ENCODE data around the gene CFAP100.

The CFAP100 gene

DNA sequence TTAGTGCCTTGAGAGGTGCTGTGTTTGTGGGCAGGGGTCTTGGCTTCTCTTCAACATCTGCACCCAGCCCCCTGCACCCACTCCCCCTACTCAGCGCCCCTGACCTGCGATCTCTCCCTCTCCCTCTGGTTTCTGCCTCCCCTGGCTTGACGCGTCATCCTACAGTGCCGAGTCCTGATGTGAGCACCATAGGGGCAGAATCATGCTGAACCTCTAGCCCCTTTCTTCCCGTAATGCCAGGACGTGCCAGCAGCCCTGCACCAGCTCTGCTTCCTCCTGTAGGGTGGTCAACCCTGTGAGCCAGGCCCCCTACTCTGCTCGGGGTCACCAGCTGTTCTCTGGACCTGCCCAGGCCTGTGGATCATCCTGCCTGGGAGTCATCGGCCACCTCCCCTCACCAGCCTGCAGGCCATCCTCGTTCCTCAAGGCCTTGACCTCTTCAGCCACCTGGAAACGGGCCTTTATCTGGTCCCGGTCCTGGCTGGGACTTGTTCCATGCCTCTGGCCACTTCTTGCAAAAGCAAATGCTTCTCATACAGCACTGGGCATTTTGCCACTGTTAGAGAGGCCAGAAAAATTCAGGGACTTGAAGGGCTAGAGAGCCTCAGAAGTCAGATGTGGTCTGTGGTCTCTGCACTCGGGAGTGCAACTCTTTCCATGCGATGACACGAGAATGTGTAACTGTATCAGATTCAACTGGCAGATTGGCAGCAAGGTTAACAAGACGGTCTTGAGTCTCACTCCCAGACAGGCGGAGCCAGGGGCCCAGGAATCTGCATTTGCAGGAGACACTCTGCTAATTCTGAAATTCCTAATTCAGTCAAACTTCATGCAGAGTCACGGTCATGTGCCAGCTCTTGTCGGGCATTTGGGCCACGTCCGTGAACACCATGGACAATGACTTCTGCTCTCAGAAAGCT, 20.8 kb upstream of the CFAP100 start:
- no peak for DNase-seq (ENCODE audit: low read depth in 2 of 2)

DNA sequence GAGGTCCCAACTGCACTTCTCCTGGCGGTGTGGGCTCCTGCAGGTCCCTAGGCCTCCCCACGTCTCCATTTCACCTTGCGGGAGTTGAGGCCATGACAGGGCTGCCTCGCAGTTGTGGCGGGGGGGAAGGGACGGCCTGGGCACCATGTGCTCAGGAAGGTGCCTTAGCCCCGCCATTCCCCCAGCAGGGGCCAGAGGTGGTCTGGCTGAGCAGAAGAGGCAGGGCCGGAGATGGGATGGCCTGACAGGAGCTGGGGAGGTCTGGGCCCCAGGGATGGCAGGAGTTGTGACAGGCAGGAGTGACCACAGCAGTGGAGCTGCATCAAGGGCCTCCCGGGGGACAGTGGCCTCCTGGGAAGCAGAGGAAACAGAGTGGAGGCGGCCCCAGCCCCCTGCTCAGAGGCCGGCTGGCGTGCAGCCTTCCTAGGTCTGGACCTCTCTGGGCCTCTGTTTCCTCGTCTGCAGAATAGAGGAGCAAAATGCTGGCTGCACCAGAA, 18.8 kb upstream of the CFAP100 start:
- no peak for DNase-seq (ENCODE audit: low read depth in 2 of 2)

DNA sequence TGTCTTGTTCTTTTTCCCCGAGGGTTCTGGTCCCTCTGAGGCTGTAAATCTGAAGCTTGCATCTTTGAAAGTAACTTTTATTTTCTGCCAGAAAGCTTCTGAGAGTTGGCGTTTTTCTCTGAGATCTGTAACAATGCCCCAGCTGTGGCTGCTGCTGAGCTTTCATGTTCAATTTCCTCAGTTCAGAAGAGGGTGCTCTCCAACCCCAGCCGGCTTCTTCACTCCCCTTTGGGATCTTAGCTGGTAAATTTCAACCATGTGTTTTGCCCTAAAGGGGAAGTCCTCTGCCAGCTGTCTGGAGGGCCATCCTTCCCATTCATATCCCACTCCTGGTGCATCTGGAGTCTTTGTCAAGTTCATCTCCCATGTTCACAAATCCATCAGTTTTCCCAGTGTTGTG, 18.3 kb upstream of the CFAP100 start:
- DNase-seq (ENCODE audit: low read depth in 2 of 2), result no peak

DNA sequence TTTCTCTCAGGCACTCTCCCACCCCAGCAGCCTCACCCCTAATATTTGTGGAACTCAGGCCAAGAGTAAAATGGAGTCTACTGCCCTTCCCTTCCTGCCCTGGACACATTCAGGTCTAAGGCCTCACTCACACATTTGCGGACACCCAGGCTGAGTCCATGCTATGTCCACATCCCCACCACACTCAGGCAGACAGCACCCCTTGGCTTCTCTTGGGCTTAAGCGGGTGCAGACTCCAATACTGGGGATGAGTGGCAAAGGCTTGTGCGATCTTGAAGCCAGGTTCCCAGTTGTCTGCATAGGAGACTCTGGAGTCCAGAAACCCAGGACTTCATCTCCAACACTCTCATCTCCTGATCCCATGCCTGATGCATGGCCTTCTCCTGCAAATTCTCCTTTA, 17.5 kb upstream of the CFAP100 start:
- no peak for DNase-seq (ENCODE audit: low read depth in 2 of 2)

DNA sequence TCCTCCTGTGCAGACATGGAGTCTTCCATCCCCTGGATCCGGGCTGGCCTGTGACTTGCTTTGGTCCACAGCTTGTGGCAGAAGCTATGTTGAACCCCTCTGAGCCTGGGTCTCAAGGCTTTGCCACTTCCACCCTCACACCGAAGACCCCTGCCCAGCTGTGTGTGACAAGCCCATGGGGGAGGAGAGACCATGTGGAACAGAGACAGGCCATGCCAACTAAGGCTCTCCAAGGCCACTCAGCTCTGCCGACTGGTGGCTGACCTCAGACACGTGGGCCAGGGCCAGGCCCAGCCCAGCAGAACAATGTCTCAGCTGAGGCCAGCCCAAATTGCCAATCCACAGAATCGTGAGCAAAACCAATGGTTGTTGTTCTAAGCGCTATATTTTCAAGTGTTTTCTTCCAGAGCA, 16.4 kb upstream of the CFAP100 start:
- no peak for DNase-seq (ENCODE audit: low read depth in 2 of 2)

DNA sequence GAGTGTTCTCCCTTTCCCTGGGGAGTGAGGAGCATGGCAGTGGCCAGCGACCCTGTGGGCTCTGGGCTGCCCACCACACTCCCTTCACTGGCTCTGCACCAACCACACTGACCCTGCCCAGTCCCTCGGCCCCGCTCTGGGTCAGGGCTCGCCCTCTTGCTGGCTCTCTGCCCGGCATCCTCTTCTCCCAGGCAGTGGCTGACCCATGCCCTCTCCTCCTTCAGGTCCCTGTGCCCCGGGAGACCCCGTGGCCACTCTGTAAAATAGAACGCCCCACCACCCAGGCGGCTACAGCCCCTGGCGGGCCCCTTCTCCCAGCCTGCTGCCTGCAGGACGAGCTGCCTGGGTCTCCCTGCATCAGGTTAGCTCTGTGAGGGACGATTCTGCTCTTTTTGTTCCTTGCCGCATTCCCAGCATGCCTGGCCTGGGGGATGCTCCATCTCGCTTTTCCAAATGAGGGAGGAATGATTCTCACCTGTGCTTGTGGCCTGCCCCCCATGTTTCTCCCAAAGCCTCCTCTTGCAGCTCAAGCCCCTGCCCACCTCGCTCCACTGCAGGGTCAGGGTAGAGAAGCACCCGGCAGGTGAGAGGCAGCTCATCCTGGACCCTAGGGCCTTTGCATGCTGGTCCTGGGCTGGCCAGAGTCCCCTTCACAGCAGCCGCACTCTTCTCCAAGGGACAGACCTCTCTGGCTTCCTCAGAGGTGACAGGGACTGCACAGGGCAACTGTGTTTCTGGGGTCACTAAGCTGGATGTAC, 14.5 kb upstream of the CFAP100 start:
- no peak for DNase-seq (ENCODE audit: low read depth in 2 of 2)

DNA sequence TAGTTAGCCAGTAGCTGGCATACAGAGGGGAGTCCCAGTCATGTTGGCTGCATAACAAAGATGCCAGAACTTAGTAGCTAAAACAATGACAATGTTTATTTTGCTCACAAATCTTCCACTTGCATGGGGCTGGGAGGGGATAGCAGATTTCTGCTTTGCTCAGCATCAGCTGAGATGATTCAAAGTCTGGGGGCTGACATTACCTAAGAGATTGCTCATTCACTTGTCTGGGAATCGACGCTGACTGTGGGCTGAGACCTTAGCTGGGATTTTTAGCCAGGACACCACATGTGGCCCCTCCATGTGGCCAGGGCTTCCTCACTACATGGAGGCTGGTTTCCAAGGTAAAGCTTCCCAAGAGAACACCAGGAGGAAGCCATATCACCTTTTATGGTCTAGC, 12.7 kb upstream of the CFAP100 start:
- DNase-seq (ENCODE audit: low read depth in 2 of 2), result no peak

DNA sequence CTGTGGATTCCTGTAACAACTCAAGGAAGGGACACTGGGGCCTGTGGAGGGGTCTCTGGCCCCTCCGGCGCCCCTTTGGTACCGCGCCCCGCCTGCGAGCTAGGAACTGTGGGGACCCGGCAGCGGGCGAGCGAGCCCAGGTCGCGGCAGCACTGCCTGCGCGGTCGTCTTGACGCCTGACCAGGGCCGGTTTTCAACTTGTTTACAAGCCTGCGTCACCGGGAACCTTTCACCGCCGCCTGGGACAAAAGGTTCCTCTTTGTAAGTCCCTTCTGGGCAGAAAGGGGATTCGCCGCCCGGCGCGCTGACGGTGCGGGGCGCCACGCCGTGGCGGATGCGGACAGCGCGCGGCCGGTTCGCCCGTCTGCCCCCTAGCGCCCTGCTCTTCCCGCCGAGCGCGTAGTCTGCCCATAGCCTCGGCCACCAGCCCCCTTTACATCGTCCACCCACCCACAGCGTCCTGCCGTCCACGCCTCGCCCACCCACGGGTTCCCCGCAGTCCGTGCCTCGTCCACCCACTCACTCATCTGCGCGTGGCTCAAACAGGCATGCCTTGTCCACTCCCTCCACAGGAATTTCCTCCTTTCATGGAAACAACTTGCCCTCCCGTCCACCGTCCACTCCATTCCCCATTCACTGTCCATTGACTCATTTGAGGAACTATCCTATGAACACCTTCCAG, 5.5 kb upstream of the CFAP100 start:
- no peak for DNase-seq (ENCODE audit: low read depth in 2 of 2)

DNA sequence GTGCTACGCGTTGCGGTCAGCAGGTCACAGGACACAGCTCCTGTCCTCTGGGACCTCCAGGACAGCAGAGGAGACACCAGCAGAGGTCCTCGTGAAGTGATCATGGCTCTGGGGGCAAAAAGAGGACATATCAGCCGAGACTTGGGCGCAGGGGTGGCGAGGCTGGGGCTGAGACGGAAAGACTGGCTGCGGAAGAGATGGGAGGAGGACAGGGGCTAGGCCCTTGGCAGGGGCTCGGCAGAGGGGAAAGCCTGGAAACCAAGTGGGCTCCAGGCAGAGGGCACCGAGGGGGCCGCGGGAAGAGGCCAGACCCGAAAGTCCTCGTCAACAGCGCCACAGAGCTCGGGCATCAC, 4.9 kb upstream of the CFAP100 start:
- no peak for DNase-seq (ENCODE audit: low read depth in 2 of 2)

DNA sequence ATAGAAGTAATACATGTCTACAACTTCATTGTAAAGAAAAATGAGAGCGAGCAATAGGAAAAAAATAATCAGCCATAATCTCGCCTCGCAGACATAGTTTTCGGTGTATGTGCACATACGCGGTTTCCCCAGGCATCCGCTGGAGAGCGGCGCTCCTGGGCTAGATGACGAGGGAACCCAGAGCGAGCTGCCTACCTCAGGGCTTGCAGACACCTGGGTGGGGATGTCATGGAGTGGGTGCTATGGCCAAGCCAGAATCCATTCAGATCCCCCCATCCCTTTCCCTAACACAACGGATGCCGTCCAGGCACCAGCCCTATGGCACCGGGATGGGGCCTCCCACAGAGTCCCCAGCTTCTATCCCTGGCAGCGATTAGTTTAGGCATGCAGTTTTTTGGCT, 4.5 kb upstream of the CFAP100 start:
- no peak for DNase-seq (ENCODE audit: low read depth in 2 of 2)

DNA sequence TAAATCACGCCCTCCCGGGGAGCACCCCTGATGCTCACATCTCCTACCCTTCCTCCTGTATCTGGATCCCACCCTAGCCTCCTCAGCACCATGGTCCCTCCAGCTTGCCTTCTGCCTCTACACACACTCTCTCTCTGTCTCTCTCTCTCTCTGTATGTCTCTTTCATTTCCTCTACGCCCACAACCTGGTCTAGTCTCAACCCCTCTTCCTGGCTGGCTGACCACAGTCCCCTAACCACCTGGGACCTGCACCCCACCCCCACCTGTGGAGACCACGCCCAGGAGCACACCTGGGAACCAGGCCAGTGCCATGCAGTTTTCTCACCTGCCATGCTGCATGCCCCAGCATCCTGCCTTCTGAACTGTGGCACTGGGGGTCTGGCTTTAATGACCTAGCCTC, 4.0 kb upstream of the CFAP100 start:
- no peak for DNase-seq (ENCODE audit: low read depth in 2 of 2)

DNA sequence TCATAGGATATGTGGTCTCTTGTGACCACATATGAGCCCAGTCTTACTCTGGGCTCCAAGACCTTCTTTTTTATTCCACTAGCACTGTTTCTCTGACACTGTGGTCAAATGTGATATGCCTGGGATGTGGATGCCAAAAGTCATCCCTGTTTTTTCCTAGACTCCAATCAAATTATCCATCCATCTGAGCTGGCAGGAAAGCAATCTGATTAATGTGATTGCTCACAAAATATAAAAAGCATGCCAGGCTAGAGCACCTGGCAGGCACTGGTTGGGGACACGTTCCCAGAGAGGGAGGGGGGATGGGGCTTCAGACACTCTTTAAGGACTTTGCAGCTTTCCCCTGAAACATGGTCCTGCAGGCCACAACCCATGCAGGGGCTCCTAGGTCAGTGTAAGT, 3.1 kb upstream of the CFAP100 start:
- DNase-seq (ENCODE audit: low read depth in 2 of 2), result no peak

DNA sequence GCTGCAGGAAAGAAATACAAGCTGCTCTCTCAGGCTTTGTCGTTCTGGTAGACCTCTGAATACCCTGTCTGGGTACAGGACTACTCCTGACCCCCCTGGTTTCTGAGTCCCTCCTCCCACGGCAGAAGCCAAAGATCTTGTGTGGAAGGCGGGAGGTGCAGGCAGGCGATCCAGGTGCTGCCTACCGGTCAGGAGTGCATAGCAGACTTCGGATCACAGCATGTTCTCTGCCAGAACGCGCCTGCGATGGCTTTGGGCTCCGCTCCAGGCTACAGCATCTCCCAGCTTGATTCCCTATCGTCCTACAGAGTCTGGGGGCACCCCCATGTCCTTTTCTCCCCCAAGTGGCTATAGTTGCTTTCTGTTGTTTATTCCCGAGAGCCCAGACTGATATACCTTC, 2.5 kb upstream of the CFAP100 start:
- no peak for DNase-seq (ENCODE audit: low read depth in 2 of 2)

DNA sequence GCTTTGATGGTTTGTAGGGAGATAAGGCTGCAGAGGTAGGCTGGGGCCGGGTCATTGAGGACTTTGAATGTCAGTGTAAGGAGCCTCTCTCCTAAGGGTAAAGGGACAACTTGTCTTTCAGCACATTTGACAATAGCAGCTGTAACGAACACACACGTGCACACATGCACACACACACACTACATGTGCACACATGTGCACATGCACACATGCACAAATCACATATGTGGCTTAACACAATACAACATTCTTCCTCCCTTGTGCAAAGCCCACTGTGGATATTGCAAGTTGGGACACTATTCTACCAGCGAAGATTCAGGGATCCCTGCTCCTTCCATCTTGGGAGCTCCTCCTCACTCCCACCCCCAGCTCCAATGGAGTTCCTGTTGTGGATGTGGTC, 1.1 kb upstream of the CFAP100 start:
- no peak for DNase-seq (ENCODE audit: low read depth in 2 of 2)

DNA sequence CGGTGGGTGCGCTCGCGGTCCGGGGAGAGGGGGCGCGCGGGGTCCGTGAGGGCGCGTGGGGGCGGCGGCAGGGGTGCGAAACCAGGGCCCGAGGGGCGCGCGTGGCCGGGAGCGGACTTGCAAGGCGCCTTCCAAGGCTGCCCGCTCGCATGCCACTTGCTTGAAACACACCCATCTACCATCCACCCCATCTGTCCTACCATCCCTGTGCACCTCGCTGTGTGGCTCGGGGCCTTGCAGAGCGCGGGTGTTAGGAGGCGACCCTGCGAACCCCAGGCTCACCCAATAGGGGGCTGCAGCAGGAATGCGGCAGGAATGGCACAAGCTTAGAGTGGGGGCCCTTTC, 240 bp downstream of the CFAP100 start:
- no peak for DNase-seq (ENCODE audit: low read depth in 2 of 2)

DNA sequence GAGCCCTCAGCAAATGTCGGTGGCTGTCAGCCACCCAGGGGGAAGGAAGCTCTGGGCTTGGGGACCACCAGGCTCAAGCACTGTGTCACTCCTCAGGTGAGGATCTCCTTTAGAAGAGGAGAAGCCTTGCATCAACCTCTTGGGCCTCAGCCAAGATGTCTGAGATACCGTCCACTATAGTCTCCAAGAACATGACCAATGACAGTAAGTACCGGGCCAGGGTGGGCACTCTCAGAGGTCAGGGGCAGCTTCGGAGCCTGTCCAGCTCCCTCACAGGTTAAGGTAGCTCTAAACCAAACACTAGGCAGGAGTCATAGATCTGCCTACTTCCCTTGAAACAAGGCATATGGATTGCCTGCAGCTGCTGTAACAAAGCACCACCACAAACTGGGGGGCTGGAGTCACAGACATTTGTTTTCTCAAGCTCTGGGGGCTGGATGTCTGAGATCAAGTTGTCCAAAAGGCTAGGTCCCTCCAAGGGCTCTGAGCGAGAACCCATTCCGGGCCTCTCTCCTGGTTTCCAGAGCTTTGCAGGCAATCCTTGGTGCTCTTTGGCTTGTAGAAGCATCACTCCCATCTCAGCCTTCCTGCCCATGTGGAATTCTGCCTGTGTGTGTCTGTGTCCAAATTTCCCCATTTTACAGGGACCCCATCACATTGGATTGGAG, 1.3 kb downstream of the CFAP100 start:
- no peak for DNase-seq (ENCODE audit: low read depth in 2 of 2)

DNA sequence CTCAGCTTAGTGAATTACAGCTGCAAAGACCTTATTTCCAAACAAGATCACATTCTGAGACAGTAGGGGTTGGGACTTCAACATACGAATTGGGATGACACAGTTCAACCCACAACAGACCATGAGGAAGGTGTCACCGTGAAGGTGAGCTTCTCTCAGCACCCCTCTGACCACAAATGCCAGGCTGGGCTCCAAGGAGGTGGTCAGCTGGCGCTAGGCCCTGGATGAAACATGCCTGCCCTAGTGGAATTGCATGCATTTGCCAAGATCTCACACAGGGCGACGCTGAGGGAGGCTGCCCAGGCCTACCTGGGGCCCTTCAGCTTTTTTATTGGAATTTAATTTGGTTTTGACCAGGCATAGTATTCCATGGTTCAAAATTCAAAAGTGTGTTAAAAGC, 1.8 kb downstream of the CFAP100 start:
- no peak for DNase-seq (ENCODE audit: low read depth in 2 of 2)

DNA sequence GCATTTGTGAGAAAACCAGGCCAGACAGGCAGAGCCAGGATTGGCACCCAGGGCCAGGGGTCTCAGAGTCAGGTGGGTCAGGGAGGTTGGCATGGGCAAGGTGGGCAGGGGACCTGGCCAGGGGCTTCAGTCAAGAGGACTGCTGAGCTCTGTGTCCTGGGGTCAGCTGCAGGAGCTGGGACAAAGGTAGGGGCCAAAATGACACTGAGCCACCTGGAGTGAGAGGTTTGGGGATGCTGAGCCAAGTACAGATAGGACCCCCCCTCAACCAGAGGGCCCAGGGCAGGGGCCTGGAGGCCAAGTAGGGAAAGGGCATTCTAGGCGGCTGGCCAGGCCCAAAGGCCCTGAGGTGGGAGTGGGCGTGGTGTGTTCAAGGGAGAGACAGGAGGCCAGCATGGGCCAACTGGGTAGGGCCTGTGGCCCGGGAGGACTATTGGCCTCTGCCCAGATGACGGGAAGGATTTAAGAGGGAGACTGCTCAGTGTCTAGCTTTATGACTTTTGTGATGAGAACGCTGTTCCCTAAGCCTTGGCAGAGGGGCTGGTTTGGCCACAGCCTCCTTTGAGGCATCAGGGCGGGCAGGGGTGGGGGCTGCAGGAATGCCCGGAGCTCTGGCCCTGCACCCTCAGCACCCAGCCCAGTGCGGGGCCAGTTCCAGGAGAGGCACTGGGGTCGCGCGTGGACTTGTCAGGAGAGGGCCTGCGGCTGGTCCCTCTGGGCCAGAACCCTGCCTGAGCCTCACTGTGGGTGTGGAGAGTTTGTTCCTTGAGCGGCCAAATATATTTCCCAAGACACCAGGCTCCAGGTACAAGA, 3.1 kb downstream of the CFAP100 start:
- DNase-seq (ENCODE audit: low read depth in 2 of 2), result no peak

DNA sequence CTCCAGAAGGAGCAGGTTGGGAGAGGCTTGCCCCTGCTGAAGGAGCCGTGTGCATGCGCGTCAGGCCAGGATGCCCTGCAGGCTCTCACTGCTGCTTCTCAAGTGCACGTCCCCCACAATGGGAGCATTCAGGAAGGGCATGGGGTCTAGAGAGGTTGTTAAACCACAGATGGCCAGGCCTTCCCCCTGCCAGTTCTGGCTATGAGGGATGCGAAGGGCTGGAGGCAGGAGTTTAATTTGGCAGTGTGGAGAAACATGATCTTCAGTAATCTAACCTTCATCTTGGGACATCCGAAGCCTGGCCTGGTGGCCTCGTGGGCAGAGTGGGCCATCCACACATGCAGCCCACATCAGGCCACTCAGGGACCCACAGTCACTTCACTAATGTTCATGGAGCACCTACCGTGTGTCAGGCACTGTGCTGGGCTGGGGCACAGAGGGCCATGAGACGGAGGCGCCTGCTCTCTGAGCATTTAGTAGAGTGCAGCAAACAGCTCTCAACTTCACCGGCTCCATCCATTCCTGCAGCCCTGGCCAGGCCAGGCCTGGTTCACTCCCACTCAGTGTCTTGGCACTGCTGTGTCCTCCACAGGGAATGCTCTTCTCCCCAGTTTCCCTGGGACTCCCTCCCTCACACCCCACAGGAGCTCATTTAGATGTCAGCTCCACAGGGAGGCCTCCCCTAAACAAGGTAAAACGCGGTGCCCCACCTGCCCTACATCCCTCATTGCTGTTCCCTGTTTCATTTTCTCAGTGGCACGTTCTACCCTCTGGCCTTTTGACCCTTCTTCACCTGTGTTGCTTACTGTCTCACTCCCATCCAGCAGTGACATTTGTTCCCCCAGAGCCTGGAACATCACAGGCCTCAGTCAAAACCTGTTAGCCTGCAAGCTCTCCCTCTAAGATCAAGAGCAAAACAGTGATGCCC, 4.0 kb downstream of the CFAP100 start:
- DNase-seq (ENCODE audit: low read depth in 2 of 2), result no peak

DNA sequence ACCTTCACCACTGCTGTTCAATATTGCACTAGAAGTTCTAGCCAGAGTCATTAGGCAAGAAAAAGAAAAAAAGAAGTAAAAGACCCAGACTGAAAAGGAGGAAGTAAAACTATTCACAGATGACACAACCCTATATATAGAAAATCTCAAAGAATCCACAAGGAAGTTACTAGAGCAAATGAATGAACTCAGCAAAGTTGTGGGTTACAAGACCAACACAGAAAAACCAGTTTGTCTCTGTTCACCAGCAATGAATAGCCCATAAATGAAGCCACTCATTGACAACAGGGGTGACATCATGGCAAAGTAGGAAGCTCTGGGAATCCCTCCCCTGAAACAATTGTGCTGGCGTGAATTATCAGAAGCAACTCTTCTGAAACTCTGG, 4.6 kb downstream of the CFAP100 start:
- DNase-seq (ENCODE audit: low read depth in 2 of 2), result no peak
